Caco-2 (cell line): Measurements from ENCODE around the gene MRI1. TPM values are rescaled to one million over a fixed set of nuclear protein-coding genes. Genes with fewer than 3 reads are reported as not detected.

Experiments used
- Bru-seq: library from RNA; stranded (reverse); fragments of 400-500 nt; gene quantifications from one replicate; lab custom pipeline; 2021; lab: Mats Ljungman, UMichigan
- BruChase-seq, 2 experiments: library from RNA; stranded (reverse); fragments of 400-500 nt; gene quantifications; one replicate each; lab custom pipeline; 2021; lab: Mats Ljungman, UMichigan
- BruUV-seq: library from RNA; stranded (reverse); fragments of 400-500 nt; replicated peaks from 2 replicates; lab custom pipeline; 2021; lab: Mats Ljungman, UMichigan
- CTCF ChIA-PET: fragments of 300-600 bp; sonication (Branson Sonifier 250); formaldehyde crosslinking; loops from one replicate; lab custom pipeline; 2022; ENCODE audit warnings: antibody characterized with exemption; lab: Charles Lee
- POLR2A ChIA-PET: fragments of 300-600 bp; sonication (Branson Sonifier 250); formaldehyde crosslinking; loops from one replicate; lab custom pipeline; 2022; ENCODE audit warnings: antibody characterized with exemption; lab: Charles Lee
- DNase-seq, 2 experiments: peaks; one replicate each; pipeline versions ENCODE4 v3.0.0 to v3.0.0-alpha.2; 2020 to 2022
- H3K27me3 ChIP-seq: replicated peaks from 2 replicates; pipeline ENCODE4 v1.6.0; 2011; ENCODE audit warnings: low read length; ENCODE audit not compliant: control insufficient read depth, insufficient read depth
- H3K36me3 ChIP-seq: 2 replicates; pipeline ENCODE4 v1.5.1; 2011; ENCODE audit warnings: low read length; ENCODE audit not compliant: control insufficient read depth, insufficient read depth
- H3K4me1 ChIP-seq: fragments of 250-450 bp; sonication (Bioruptor Pico); 2 replicates; pipeline ENCODE4 v1.5.1; 2020; ENCODE audit warnings: mild to moderate bottlenecking
- H3K4me3 ChIP-seq: 2 replicates; pipeline ENCODE4 v1.5.1; 2011; ENCODE audit warnings: low read depth, mild to moderate bottlenecking, control low read depth, low read length
- H3K9me3 ChIP-seq: fragments of 250-450 bp; sonication (Bioruptor Pico); 2 replicates; pipeline ENCODE4 v1.5.1; 2020; ENCODE audit warnings: mild to moderate bottlenecking, moderate library complexity
- H3K27ac Mint-ChIP-seq: one replicate; pipeline ENCODE4 v1.8.0; 2022; ENCODE audit warnings: mixed read lengths; ENCODE audit not compliant: unreplicated experiment
- H3K27me3 Mint-ChIP-seq: one replicate; pipeline ENCODE4 v1.8.0; 2022; ENCODE audit warnings: mixed read lengths; ENCODE audit not compliant: insufficient read depth, unreplicated experiment
- H3K36me3 Mint-ChIP-seq: one replicate; pipeline ENCODE4 v1.8.0; 2022; ENCODE audit warnings: mild to moderate bottlenecking, mixed read lengths; ENCODE audit not compliant: insufficient read depth, unreplicated experiment
- H3K4me1 Mint-ChIP-seq: one replicate; pipeline ENCODE4 v1.8.0; 2022; ENCODE audit warnings: low read depth, mixed read lengths; ENCODE audit not compliant: unreplicated experiment
- H3K4me3 Mint-ChIP-seq: one replicate; pipeline ENCODE4 v1.8.0; 2022; ENCODE audit warnings: mild to moderate bottlenecking, moderate library complexity, mixed read lengths; ENCODE audit not compliant: unreplicated experiment
- H3K9me3 Mint-ChIP-seq: one replicate; pipeline ENCODE4 v1.8.0; 2022; ENCODE audit warnings: mixed read lengths; ENCODE audit not compliant: unreplicated experiment
- intact Hi-C: fragments of 100-400 bp; cut with micrococcal nuclease; formaldehyde crosslinking; loops from one replicate; pipeline ENCODE4 v1.10.0; 2022; ENCODE audit not compliant: unreplicated experiment
- long read RNA-seq: library from polyadenylated mRNA; stranded (forward); transcript quantifications from one replicate; pipeline ENCODE4 v2.0.0, GENCODE V29; 2022
- total RNA-seq: library from RNA; stranded (reverse); gene quantifications from 2 replicates; pipeline ENCODE4 v1.2.3, GENCODE V29; 2022
- TF ChIP-seq, protein P1 (sequence below), 2 experiments: fragments of 200-600 bp in 1 of 2; IDR thresholded peaks; 1 replicate in 1 of 2; 2 replicates in 1 of 2; pipeline versions ENCODE4 v1.5.1 to v1.8.0; 2011 to 2022; ENCODE audit warnings: antibody characterized with exemption in 1 of 2, control low read depth in 1 of 2, inconsistent platforms in 1 of 2, low read depth in 1 of 2, low read length in 1 of 2, mild to moderate bottlenecking in 1 of 2, moderate library complexity in 1 of 2; ENCODE audit not compliant: insufficient read depth in 1 of 2, severe bottlenecking in 1 of 2, unreplicated experiment in 1 of 2

The MRI1 gene
- total RNA-seq, result 23.3 and 25.7 TPM in 2 replicates
- percentile 54 among the genes with signal in this experiment for Bru-seq, nascent RNA
- BruChase-seq, experiment 1, labeled RNA remaining after a 2-hour chase, result percentile 68 among the genes with signal in this experiment
- BruChase-seq, experiment 2, labeled RNA remaining after a 6-hour chase, result percentile 70 among the genes with signal in this experiment
- long read RNA-seq, partial matches to known transcripts, result 1 of 5 reads
- long read RNA-seq, other reads (novel, unspliced or antisense), result 2 of 5 reads

DNA sequence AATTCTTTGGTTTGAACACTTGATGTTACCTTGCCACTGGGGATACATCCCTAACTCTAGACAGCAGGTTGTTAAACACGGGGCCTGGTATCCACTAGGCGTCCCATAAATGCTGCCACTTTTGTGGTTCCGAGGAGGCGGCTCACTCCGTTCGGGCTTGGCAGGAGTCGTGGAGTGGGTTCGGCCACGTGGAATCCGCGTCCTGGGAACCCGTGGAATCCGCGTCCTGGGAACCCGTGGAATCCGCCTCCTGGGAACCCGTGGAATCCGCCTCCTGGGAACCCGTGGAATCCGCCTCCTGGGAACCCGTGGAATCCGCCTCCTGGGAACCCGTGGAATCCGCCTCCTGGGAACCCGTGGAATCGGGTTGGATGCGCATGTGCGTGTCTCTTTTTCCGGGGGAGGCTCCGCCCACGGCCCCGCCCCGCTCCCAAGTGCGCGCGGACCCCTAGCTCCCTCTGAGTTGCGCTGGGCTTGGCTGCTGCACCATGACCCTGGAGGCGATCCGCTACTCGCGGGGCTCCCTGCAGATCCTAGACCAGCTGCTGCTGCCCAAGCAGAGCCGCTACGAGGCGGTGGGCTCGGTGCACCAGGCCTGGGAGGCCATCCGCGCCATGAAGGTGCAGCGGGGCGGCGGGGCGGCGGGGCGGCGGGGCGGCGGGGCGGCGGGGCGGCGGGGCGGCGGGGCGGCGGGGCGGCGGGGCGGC is at the start of gene MRI1:
TSS of gene MRI1 (plus strand) at position 422 of the 707 bp plus-strand sequence. CDS start at position 489, 67 bp downstream.
- Mint-ChIP-seq H3K27ac (peak within 1 kb of the TSS; percentile 57), H3K4me3 (peak within 1 kb of the TSS; percentile 80), H3K9me3 (no peaks in the 10 kb centered on the region), H3K36me3 (peaks cover 13% of the 10 kb centered on the region), H3K27me3 (no peaks in the 10 kb centered on the region), H3K4me1 (peaks cover 9% of the 10 kb centered on the region)
- BruUV-seq, result no TSS peak
- intact Hi-C loops, result loop anchor here (1.0 kb wide), 1 partner anchor 33 kb away; no protein-coding TSS in a partner anchor
- H3K27me3 ChIP-seq, result no peaks in the 10 kb centered on the region
- TF ChIP-seq, protein P1, sequence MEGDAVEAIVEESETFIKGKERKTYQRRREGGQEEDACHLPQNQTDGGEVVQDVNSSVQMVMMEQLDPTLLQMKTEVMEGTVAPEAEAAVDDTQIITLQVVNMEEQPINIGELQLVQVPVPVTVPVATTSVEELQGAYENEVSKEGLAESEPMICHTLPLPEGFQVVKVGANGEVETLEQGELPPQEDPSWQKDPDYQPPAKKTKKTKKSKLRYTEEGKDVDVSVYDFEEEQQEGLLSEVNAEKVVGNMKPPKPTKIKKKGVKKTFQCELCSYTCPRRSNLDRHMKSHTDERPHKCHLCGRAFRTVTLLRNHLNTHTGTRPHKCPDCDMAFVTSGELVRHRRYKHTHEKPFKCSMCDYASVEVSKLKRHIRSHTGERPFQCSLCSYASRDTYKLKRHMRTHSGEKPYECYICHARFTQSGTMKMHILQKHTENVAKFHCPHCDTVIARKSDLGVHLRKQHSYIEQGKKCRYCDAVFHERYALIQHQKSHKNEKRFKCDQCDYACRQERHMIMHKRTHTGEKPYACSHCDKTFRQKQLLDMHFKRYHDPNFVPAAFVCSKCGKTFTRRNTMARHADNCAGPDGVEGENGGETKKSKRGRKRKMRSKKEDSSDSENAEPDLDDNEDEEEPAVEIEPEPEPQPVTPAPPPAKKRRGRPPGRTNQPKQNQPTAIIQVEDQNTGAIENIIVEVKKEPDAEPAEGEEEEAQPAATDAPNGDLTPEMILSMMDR (IDR thresholded peaks at IDR 0.05; ENCODE audit: insufficient read depth in 1 of 2, low read depth in 1 of 2, low read length in 1 of 2, severe bottlenecking in 1 of 2, unreplicated experiment in 1 of 2), result no peak
- H3K4me3 ChIP-seq, result peak within 1 kb of the TSS; percentile 58
- POLR2A ChIA-PET, result interaction anchor here (0.5 to 2.0 kb wide), 5 partner anchors 10 to 97 kb away, joined by 3 to 9 read pairs (median 5); partner anchors contain the start of genes C19orf53 and ZSWIM4
- no peaks in the 10 kb centered on the region for H3K36me3 ChIP-seq
- CTCF ChIA-PET, result no interaction called here
- no peaks in the 10 kb centered on the region for H3K9me3 ChIP-seq
- H3K4me1 ChIP-seq, result peaks cover 4% of the 10 kb centered on the region; the same call in 1 of the 2 replicates
- DNase-seq, result peak; percentile 79 to 80

DNA sequence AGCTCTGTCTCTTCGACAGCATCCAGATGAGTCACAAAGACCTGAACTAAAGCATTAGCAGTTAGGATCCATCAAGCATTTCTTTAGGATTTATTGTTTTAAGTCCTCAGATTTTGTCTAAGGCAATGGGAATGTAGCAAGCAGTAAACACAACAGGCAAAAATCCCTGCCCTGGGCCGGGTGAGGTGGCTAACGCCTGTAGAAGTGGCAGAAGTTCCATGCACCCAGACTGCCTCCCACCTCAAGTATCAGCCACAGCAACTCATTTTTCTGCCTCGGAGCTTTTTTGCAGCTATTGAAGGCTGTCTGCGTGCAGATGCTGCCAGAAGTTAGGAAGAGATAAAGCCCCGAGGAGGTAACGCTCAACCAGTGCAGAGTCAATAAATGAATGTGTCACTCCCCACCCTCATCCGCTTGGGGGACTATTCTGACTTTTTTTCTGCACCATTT is 47.1 kb upstream of the MRI1 start:
- Mint-ChIP-seq H3K9me3 (peaks cover 8% of the 10 kb centered on the region), H3K27me3 (peaks cover 8% of the 10 kb centered on the region), H3K4me1 (no peaks in the 10 kb centered on the region), H3K36me3 (no peaks in the 10 kb centered on the region), H3K27ac (no peak overlapping the region), H3K4me3 (no peak overlapping the region)
- CTCF ChIA-PET, result no interaction called here
- TF ChIP-seq, protein P1 (IDR thresholded peaks at IDR 0.05; ENCODE audit: insufficient read depth in 1 of 2, low read depth in 1 of 2, low read length in 1 of 2, severe bottlenecking in 1 of 2, unreplicated experiment in 1 of 2), result no peak
- no peaks in the 10 kb centered on the region for H3K36me3 ChIP-seq
- DNase-seq, result no peak
- POLR2A ChIA-PET, result no interaction called here
- intact Hi-C loops, result no loop called here
- no peak overlapping the region for H3K4me3 ChIP-seq
- H3K4me1 ChIP-seq, result no peaks in the 10 kb centered on the region
- H3K9me3 ChIP-seq, result no peaks in the 10 kb centered on the region
- no peaks in the 10 kb centered on the region for H3K27me3 ChIP-seq
- no TSS peak for BruUV-seq

DNA sequence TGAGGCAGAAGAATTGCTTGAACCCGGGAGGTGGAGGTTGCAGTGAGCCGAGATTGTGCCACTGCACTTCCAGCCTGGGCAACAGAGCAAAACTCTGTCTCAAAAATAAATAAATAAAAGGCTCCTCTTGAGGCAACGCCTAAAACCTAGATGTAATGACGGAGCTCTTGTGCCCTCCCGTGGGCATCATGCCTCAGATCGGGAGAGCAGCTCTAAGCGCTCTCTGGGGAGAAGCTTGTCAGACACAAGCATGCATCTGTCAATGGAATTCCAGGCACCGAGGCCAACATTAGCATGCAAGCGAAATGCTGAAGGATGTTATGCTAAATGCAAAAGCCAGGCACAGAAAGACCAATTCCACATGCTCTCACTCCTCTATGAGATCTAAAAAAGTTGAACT is 45.6 kb upstream of the MRI1 start:
- TF ChIP-seq, protein P1 (IDR thresholded peaks at IDR 0.05; ENCODE audit: insufficient read depth in 1 of 2, low read depth in 1 of 2, low read length in 1 of 2, severe bottlenecking in 1 of 2, unreplicated experiment in 1 of 2), result peak in 1 of 2 experiments; percentile 14
- CTCF ChIA-PET, result no interaction called here
- no peaks in the 10 kb centered on the region for H3K36me3 ChIP-seq
- intact Hi-C loops, result no loop called here
- POLR2A ChIA-PET, result no interaction called here
- H3K4me3 Mint-ChIP-seq, result no peak overlapping the region
- DNase-seq, result peak in 1 of 2 experiments; percentile 12
- H3K36me3 Mint-ChIP-seq, result no peaks in the 10 kb centered on the region
- no peak overlapping the region for H3K27ac Mint-ChIP-seq
- H3K4me3 ChIP-seq, result no peak overlapping the region
- no peaks in the 10 kb centered on the region for H3K9me3 ChIP-seq
- no TSS peak for BruUV-seq
- peaks cover 5% of the 10 kb centered on the region for H3K27me3 Mint-ChIP-seq
- H3K9me3 Mint-ChIP-seq, result peaks cover 8% of the 10 kb centered on the region
- no peaks in the 10 kb centered on the region for H3K4me1 Mint-ChIP-seq
- H3K4me1 ChIP-seq, result no peaks in the 10 kb centered on the region
- H3K27me3 ChIP-seq, result no peaks in the 10 kb centered on the region
